Ovary (tissue), 3 donors: ENCODE data around the gene TFDP1.

Experiments
- POLR2A ChIP-seq: fragments of 450-650 bp; IDR thresholded peaks from one replicate; pipeline ENCODE4 v1.6.1; 2017; ENCODE audit warnings: antibody characterized with exemption, mild to moderate bottlenecking, moderate library complexity
- TF ChIP-seq, protein P1 (sequence below), 3 donors: fragments of 450-650 bp in 2 of 3; fragments of 200-600 bp in 1 of 3; IDR thresholded peaks; one replicate each; pipeline versions ENCODE4 v1.5.1 to v1.8.0; 2016 to 2022; ENCODE audit warnings: antibody characterized with exemption in 3 of 3, mild to moderate bottlenecking in 1 of 3
- donor health status: DM: no; HTN: no; CAD: no.

DNA sequence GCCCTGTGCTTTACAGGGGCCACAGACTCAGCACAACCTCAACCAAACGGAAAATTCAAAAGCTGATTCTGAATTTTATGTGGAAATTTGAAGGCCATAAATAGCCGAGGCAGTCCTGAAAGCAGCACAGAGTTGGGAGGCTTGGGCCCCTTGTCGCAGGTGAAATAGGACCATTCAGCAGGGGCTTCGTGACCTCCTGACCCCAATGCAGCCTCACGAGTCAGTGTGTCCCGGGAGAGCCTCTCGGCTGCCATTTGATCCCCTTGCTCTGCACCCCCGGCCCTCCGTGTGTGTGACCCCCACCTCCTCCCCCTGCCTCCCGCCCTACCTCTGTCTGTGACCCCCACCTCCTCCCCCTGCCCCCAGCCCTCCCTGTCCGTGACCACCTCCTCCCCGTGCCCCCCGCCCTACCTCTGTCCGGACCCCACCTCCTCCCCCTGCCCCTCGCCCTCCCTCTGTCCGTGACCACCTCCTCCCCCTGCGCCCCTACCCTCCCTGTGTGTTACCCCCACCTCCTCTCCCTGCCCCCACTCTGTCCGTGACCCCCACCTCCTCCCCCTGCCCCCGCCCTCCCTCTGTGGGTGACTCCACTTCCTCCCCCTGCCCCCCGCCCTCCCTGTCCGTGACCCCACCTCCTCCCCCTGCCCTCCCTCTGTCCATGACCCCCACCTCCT is 41.7 kb upstream of the TFDP1 start:
- TF ChIP-seq, protein P1, sequence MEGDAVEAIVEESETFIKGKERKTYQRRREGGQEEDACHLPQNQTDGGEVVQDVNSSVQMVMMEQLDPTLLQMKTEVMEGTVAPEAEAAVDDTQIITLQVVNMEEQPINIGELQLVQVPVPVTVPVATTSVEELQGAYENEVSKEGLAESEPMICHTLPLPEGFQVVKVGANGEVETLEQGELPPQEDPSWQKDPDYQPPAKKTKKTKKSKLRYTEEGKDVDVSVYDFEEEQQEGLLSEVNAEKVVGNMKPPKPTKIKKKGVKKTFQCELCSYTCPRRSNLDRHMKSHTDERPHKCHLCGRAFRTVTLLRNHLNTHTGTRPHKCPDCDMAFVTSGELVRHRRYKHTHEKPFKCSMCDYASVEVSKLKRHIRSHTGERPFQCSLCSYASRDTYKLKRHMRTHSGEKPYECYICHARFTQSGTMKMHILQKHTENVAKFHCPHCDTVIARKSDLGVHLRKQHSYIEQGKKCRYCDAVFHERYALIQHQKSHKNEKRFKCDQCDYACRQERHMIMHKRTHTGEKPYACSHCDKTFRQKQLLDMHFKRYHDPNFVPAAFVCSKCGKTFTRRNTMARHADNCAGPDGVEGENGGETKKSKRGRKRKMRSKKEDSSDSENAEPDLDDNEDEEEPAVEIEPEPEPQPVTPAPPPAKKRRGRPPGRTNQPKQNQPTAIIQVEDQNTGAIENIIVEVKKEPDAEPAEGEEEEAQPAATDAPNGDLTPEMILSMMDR (IDR thresholded peaks at IDR 0.05): no peak
- no peak for TF ChIP-seq POLR2A
